ENCODE data around the gene PLA2G12A. TPM values are rescaled to one million over a fixed set of nuclear protein-coding genes. Genes with fewer than 3 reads are reported as not detected.

The PLA2G12A gene
- total and polyA plus RNA-seq, 2 donors (not counting 1 experiment from before 2014, with no cell fraction given): 15.9 to 18.0 TPM

DNA sequence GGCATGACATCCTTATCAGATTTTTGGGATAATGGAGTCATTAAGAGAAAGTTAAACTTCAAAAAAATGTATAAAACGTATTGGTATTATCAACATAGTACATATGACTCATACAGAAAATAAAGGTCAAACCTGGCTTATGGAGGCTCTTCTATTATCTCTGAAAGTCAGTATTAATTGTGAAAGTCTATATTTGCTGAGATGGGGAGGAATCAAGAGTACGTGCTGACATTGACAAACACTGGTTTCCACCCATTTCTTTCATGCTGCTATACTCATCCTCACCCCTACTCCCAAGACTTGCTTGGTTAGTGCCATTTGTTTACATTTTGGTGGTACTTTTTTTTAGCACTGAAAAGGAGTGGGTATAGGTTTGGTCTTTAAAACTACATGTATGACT, 30.8 kb upstream of the PLA2G12A start:
- Histone ChIP-seq H4K20me1 (ENCODE audit: control insufficient read depth, extremely low read depth, insufficient read depth, low read length) (no peaks in the 10 kb centered on the region), H3K4me3 (replicated peaks in 1 of 4; ENCODE audit: control extremely low read depth in 1 of 4, insufficient read depth in 1 of 4, low read depth in 3 of 4, low read length in 4 of 4) (no peak overlapping the region), H3K4me1 (ENCODE audit: control insufficient read depth, extremely low read depth, insufficient read depth, low read length) (no peaks in the 10 kb centered on the region), H3K4me2 (ENCODE audit: extremely low read depth, insufficient read depth, low read length) (no peak overlapping the region), H3K9me3 (ENCODE audit: control insufficient read depth, insufficient read depth, low read depth, low read length) (no peaks in the 10 kb centered on the region), H3K27ac (ENCODE audit: insufficient read depth, low read length) (no peak overlapping the region), H3K9ac (ENCODE audit: insufficient read depth, low read length) (no peak overlapping the region), H3K36me3 (ENCODE audit: control insufficient read depth, insufficient read depth, low read length) (no peaks in the 10 kb centered on the region), H3K27me3 (ENCODE audit: control insufficient read depth, insufficient read depth, low read length) (no peaks in the 10 kb centered on the region), H3K79me2 (ENCODE audit: control insufficient read depth, insufficient read depth, low read length) (no peaks in the 10 kb centered on the region), H2AFZ (ENCODE audit: low read length) (no peak overlapping the region)
- no peak for TF ChIP-seq EZH2 (IDR thresholded peaks at IDR 0.05; ENCODE audit: low read length, missing control alignments)
- no peak for TF ChIP-seq CTCF (conservative IDR thresholded peaks at IDR 0.05 in 1 of 2, IDR thresholded peaks at IDR 0.05 in 1 of 2; ENCODE audit: low read depth in 1 of 2, low read length in 2 of 2)
- DNase-seq (ENCODE audit: low read depth in 2 of 2): no peak

DNA sequence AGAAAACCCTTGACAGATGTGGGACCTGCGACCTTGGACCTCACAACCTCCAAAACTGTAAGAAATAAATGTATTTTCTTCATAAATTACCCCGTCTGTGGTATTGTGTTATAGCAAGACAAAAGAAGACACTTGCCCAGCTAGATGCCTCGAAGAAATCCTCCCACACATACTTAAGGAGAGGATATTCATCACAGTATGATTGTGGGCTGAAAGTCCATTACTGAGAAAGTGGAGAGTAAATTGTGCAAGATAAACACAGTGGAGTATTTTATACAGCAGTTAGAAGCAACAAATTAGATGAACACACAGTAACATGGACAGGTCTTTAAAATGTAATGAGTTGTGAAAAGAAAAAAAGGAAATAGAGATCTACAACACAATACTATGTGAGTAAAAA, 25.8 kb upstream of the PLA2G12A start:
- Histone ChIP-seq H3K9ac (ENCODE audit: insufficient read depth, low read length) (no peak overlapping the region), H2AFZ (ENCODE audit: low read length) (no peak overlapping the region), H3K4me1 (ENCODE audit: control insufficient read depth, extremely low read depth, insufficient read depth, low read length) (no peaks in the 10 kb centered on the region), H3K79me2 (ENCODE audit: control insufficient read depth, insufficient read depth, low read length) (no peaks in the 10 kb centered on the region), H3K4me2 (ENCODE audit: extremely low read depth, insufficient read depth, low read length) (no peak overlapping the region), H3K4me3 (replicated peaks in 1 of 4; ENCODE audit: control extremely low read depth in 1 of 4, insufficient read depth in 1 of 4, low read depth in 3 of 4, low read length in 4 of 4) (no peak overlapping the region), H3K27me3 (ENCODE audit: control insufficient read depth, insufficient read depth, low read length) (no peaks in the 10 kb centered on the region), H3K36me3 (ENCODE audit: control insufficient read depth, insufficient read depth, low read length) (no peaks in the 10 kb centered on the region), H3K27ac (ENCODE audit: insufficient read depth, low read length) (no peak overlapping the region), H4K20me1 (ENCODE audit: control insufficient read depth, extremely low read depth, insufficient read depth, low read length) (no peaks in the 10 kb centered on the region), H3K9me3 (ENCODE audit: control insufficient read depth, insufficient read depth, low read depth, low read length) (no peaks in the 10 kb centered on the region)
- TF ChIP-seq CTCF (conservative IDR thresholded peaks at IDR 0.05 in 1 of 2, IDR thresholded peaks at IDR 0.05 in 1 of 2; ENCODE audit: low read depth in 1 of 2, low read length in 2 of 2) (no peak), EZH2 (IDR thresholded peaks at IDR 0.05; ENCODE audit: low read length, missing control alignments) (no peak)
- DNase-seq (ENCODE audit: low read depth in 2 of 2): no peak

GRCh38 chr4:109754093-109754857, 24.4 kb upstream of the PLA2G12A start:
- Histone ChIP-seq H3K36me3 (ENCODE audit: control insufficient read depth, insufficient read depth, low read length) (no peaks in the 10 kb centered on the region), H3K4me2 (ENCODE audit: extremely low read depth, insufficient read depth, low read length) (no peak overlapping the region), H3K9ac (ENCODE audit: insufficient read depth, low read length) (no peak overlapping the region), H3K4me3 (replicated peaks in 1 of 4; ENCODE audit: control extremely low read depth in 1 of 4, insufficient read depth in 1 of 4, low read depth in 3 of 4, low read length in 4 of 4) (no peak overlapping the region), H3K4me1 (ENCODE audit: control insufficient read depth, extremely low read depth, insufficient read depth, low read length) (no peaks in the 10 kb centered on the region), H3K27ac (ENCODE audit: insufficient read depth, low read length) (no peak overlapping the region), H4K20me1 (ENCODE audit: control insufficient read depth, extremely low read depth, insufficient read depth, low read length) (no peaks in the 10 kb centered on the region), H2AFZ (ENCODE audit: low read length) (no peak overlapping the region), H3K27me3 (ENCODE audit: control insufficient read depth, insufficient read depth, low read length) (no peaks in the 10 kb centered on the region), H3K9me3 (ENCODE audit: control insufficient read depth, insufficient read depth, low read depth, low read length) (no peaks in the 10 kb centered on the region), H3K79me2 (ENCODE audit: control insufficient read depth, insufficient read depth, low read length) (no peaks in the 10 kb centered on the region)
- TF ChIP-seq EZH2 (IDR thresholded peaks at IDR 0.05; ENCODE audit: low read length, missing control alignments) (no peak), CTCF (conservative IDR thresholded peaks at IDR 0.05 in 1 of 2, IDR thresholded peaks at IDR 0.05 in 1 of 2; ENCODE audit: low read depth in 1 of 2, low read length in 2 of 2) (no peak)
- DNase-seq (ENCODE audit: low read depth in 2 of 2): no peak

Measured in fibroblast of lung (primary cell).